GM23248 (cell line): ENCODE data around the gene NR5A2. TPM values are rescaled to one million over a fixed set of nuclear protein-coding genes. Genes with fewer than 3 reads are reported as not detected.

Experiments used
- DNase-seq: peaks from one replicate; pipeline ENCODE4 v3.0.0-alpha.2; 2015
- H2AFZ ChIP-seq: fragments of 200-600 bp; sonication (generic); 2 replicates; pipeline ENCODE4 v1.6.1; 2016; ENCODE audit warnings: antibody characterized with exemption
- H3F3A ChIP-seq: fragments of 200-600 bp; sonication (generic); 2 replicates; pipeline ENCODE4 v1.6.1; 2016; ENCODE audit warnings: mild to moderate bottlenecking, antibody characterized with exemption, mixed run types; ENCODE audit not compliant: insufficient read depth
- H3K27ac ChIP-seq: fragments of 200-600 bp; sonication (generic); 2 replicates; pipeline ENCODE4 v1.5.1; 2016; ENCODE audit warnings: mild to moderate bottlenecking
- H3K27me3 ChIP-seq: fragments of 200-600 bp; sonication (generic); replicated peaks from 2 replicates; pipeline ENCODE4 v1.6.1; 2016; ENCODE audit warnings: mild to moderate bottlenecking; ENCODE audit not compliant: insufficient read depth
- H3K36me3 ChIP-seq: fragments of 200-600 bp; sonication (generic); 2 replicates; pipeline ENCODE4 v1.6.1; 2016; ENCODE audit warnings: low read depth, mild to moderate bottlenecking
- H3K4me1 ChIP-seq: fragments of 200-600 bp; sonication (generic); 2 replicates; pipeline ENCODE4 v1.6.1; 2016; ENCODE audit warnings: mild to moderate bottlenecking; ENCODE audit not compliant: insufficient read depth
- H3K4me2 ChIP-seq: fragments of 200-600 bp; sonication (generic); one replicate; pipeline ENCODE4 v1.6.1; 2016; ENCODE audit warnings: mild to moderate bottlenecking; ENCODE audit not compliant: unreplicated experiment
- H3K4me3 ChIP-seq: fragments of 200-600 bp; sonication (generic); 2 replicates; pipeline ENCODE4 v1.5.1; 2016; ENCODE audit warnings: mild to moderate bottlenecking
- H3K79me2 ChIP-seq: fragments of 200-600 bp; sonication (generic); 2 replicates; pipeline ENCODE4 v1.6.1; 2016; ENCODE audit warnings: mild to moderate bottlenecking; ENCODE audit not compliant: insufficient read depth
- H3K9ac ChIP-seq: fragments of 200-600 bp; sonication (generic); 2 replicates; pipeline ENCODE4 v1.6.1; 2016; ENCODE audit warnings: mild to moderate bottlenecking
- H3K9me2 ChIP-seq: fragments of 200-600 bp; sonication (generic); 2 replicates; pipeline ENCODE4 v1.6.1; 2016; ENCODE audit warnings: mixed run types, mild to moderate bottlenecking, moderate library complexity; ENCODE audit not compliant: insufficient read depth
- H3K9me3 ChIP-seq: fragments of 200-600 bp; sonication (generic); one replicate; pipeline ENCODE4 v1.6.1; 2017; ENCODE audit warnings: low read depth
- H4K20me1 ChIP-seq: fragments of 200-600 bp; sonication (generic); 2 replicates; pipeline ENCODE4 v1.6.0; 2016; ENCODE audit not compliant: insufficient read depth
- EZH2 ChIP-seq: fragments of 200-600 bp; sonication (generic); IDR thresholded peaks from 2 replicates; pipeline ENCODE4 v1.6.1; 2018; ENCODE audit warnings: antibody characterized with exemption, mild to moderate bottlenecking; ENCODE audit not compliant: insufficient read depth, poor library complexity, severe bottlenecking
- EZH2phosphoT487 ChIP-seq: fragments of 200-600 bp; sonication (generic); IDR thresholded peaks from 2 replicates; pipeline ENCODE4 v1.6.1; 2018; ENCODE audit warnings: antibody characterized with exemption, moderate library complexity, mild to moderate bottlenecking, low read depth; ENCODE audit not compliant: insufficient read depth
- WGBS, 2 experiments: methylation state at CpG; one replicate each; pipeline ENCODE4 v1.1.6; 2015 to 2017; ENCODE audit warnings: low lambda C conversion rate in 2 of 2, low coverage in 1 of 2; ENCODE audit errors: missing lambda C conversion rate in 2 of 2; 5-methylcytosine and 5-hydroxymethylcytosine counted together
- in situ Hi-C: fragments of 300-500 bp; cut with MboI; formaldehyde crosslinking; loops from 2 replicates; pipeline ENCODE4 v1.15.0; 2020
- polyA plus RNA-seq: library from polyadenylated mRNA; unstranded; fragments of >200 nt; fragmentation: Nextera tagmentation; extraction: Ambion mirVana; gene quantifications from 2 replicates; pipeline ENCODE4 v1.2.1, GENCODE V29; 2016
- total RNA-seq: library from RNA; depleted of rRNA; stranded (reverse); fragments of >200 nt; shearing (Covaris generic); gene quantifications from 2 replicates; pipeline ENCODE4 v1.2.3, GENCODE V29; 2014

Gene NR5A2
- total and polyA plus RNA-seq, 2 experiments from 2014 or later = 0.06 to 0.65 TPM

DNA sequence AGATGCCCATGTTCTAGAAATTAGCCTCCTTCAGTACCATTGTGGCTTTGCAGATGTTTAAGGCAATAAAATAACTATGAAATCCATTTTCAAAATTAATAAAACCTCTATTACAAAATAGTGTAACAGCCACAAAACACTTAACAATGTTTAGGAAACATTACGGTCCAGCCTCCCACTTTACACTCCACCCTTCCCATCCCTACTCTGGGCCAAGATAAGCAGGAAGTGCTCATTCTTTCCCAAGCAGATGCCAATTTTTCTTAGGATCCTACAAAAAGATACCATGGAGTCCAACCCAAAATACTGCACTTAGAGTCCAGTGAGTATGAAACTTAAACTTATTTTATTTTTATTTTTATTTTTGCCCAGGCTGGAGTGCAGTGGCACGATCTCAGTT lies 150.8 kb downstream of the NR5A2 start:
- no peak overlapping the region for H2AFZ ChIP-seq

GRCh38 chr1:200179126-200179780 lies 151.7 kb downstream of the NR5A2 start:
- 23 to 31% methylated on average over 8 of the region's 8 CpGs for WGBS, 2 experiments
- Histone ChIP-seq H3K9me3 (no peaks in the 10 kb centered on the region), H3K27me3 (no peaks in the 10 kb centered on the region), H3K9ac (peak overlapping the region; percentile 17; the same call in 1 of the 2 replicates), H3K9me2 (no peaks in the 10 kb centered on the region), H3K4me3 (peak overlapping the region; percentile 1; the same call in 1 of the 2 replicates), H4K20me1 (no peaks in the 10 kb centered on the region), H3K27ac (peak overlapping the region; percentile 67), H3K79me2 (no peaks in the 10 kb centered on the region), H2AFZ (peak overlapping the region; percentile 53), H3K4me2 (peak overlapping the region; percentile 56), H3F3A (peaks cover 37% of the 10 kb centered on the region), H3K36me3 (no peaks in the 10 kb centered on the region), H3K4me1 (peaks cover 43% of the 10 kb centered on the region)
- TF ChIP-seq EZH2phosphoT487 = 0 out of 2 replicates have a peak, but pooled peaks have one; percentile 37
- no peak for TF ChIP-seq EZH2
- DNase-seq = peak; percentile 77
- in situ Hi-C loops = no loop called here

More for the DNA sequence above, 150.8 kb downstream of the NR5A2 start:
- H4K20me1 ChIP-seq = no peaks in the 10 kb centered on the region
- 73 to 81% methylated on average over 2 of the region's 2 CpGs for WGBS, 2 experiments
- H3K36me3 ChIP-seq = no peaks in the 10 kb centered on the region
- no peaks in the 10 kb centered on the region for H3K27me3 ChIP-seq
- H3K4me2 ChIP-seq = peak overlapping the region; percentile 56
- peak overlapping the region; percentile 67 for H3K27ac ChIP-seq
- H3F3A ChIP-seq = peaks cover 36% of the 10 kb centered on the region
- no peak overlapping the region for H3K4me3 ChIP-seq
- H3K79me2 ChIP-seq = no peaks in the 10 kb centered on the region
- TF ChIP-seq EZH2phosphoT487 (no peak), EZH2 (no peak)
- no peak overlapping the region for H3K9ac ChIP-seq
- in situ Hi-C loops = no loop called here
- H3K9me2 ChIP-seq = no peaks in the 10 kb centered on the region
- peaks cover 38% of the 10 kb centered on the region for H3K4me1 ChIP-seq
- no peaks in the 10 kb centered on the region for H3K9me3 ChIP-seq
- peak; percentile 33 for DNase-seq

DNA sequence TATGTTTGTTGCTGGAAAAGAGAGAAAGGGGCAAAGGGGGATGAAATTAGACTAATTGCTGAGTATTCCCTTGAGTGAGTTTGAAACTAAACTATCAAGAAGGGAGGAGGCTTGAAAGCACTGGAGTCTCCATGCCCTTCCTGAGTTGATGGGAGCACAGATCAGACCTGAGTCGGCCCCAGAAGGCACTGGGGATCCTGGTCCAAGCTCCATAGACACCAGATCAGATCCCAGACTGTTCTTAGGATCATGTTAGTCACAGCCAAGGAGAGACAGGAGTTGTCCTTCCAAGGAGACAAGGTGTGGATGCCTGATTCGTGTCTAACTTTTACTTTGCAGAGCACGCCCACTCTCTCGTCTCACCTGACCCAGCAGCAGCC lies 152.3 kb downstream of the NR5A2 start:
- no peaks in the 10 kb centered on the region for H3K27me3 ChIP-seq
- in situ Hi-C loops = no loop called here
- H4K20me1 ChIP-seq = no peaks in the 10 kb centered on the region
- whole genome bisulfite sequencing, 2 experiments = 56 to 71% methylated on average over 4 of the region's 4 CpGs
- peak; percentile 52 for DNase-seq
- 0 out of 2 replicates have a peak overlapping the region, but pooled peaks have one; percentile 16 for H3K9ac ChIP-seq
- peak overlapping the region; percentile 67 for H3K27ac ChIP-seq
- H3K4me3 ChIP-seq = peak overlapping the region; percentile 1; the same call in 1 of the 2 replicates
- H3K79me2 ChIP-seq = no peaks in the 10 kb centered on the region
- H3K36me3 ChIP-seq = no peaks in the 10 kb centered on the region
- peaks cover 47% of the 10 kb centered on the region for H3K4me1 ChIP-seq
- H3F3A ChIP-seq = peaks cover 42% of the 10 kb centered on the region
- H3K9me2 ChIP-seq = no peaks in the 10 kb centered on the region
- TF ChIP-seq EZH2phosphoT487 (no peak), EZH2 (no peak)
- H2AFZ ChIP-seq = peak overlapping the region; percentile 53
- no peaks in the 10 kb centered on the region for H3K9me3 ChIP-seq
- H3K4me2 ChIP-seq = peak overlapping the region; percentile 56

DNA sequence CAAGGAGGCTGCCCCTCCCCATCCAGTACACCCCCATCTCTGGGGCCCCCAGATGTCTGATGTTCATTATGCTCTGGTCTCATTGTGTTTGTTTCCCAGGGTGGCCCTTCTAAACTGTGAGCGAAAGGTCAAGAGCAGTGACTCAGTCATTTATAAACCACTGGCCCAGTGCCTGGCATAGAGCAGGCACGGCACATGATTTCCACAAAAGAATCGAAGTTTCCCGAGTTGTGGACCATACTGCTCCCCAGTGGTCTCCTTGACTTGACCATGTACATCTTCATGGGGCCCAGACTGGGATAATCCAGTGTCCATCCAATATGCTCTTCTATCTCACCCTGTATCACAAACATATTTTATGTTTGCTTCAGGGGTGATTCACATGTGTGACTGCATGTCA lies 153.3 kb downstream of the NR5A2 start:
- Histone ChIP-seq H3K9me3 (no peaks in the 10 kb centered on the region), H3K4me2 (no peak overlapping the region), H3K79me2 (no peaks in the 10 kb centered on the region), H3K27me3 (no peaks in the 10 kb centered on the region), H3K4me1 (peaks cover 47% of the 10 kb centered on the region), H3K9ac (no peak overlapping the region), H3F3A (peaks cover 42% of the 10 kb centered on the region), H3K27ac (peak overlapping the region; percentile 67), H3K4me3 (no peak overlapping the region), H4K20me1 (no peaks in the 10 kb centered on the region), H2AFZ (no peak overlapping the region), H3K9me2 (no peaks in the 10 kb centered on the region), H3K36me3 (no peaks in the 10 kb centered on the region)
- DNase-seq = peak; percentile 86
- in situ Hi-C loops = no loop called here
- TF ChIP-seq EZH2phosphoT487 (no peak), EZH2 (no peak)
- WGBS, 2 experiments = 30 to 31% methylated on average over 4 of the region's 4 CpGs
